ENCODE measurements around the gene LAIR2.

The LAIR2 gene

DNA sequence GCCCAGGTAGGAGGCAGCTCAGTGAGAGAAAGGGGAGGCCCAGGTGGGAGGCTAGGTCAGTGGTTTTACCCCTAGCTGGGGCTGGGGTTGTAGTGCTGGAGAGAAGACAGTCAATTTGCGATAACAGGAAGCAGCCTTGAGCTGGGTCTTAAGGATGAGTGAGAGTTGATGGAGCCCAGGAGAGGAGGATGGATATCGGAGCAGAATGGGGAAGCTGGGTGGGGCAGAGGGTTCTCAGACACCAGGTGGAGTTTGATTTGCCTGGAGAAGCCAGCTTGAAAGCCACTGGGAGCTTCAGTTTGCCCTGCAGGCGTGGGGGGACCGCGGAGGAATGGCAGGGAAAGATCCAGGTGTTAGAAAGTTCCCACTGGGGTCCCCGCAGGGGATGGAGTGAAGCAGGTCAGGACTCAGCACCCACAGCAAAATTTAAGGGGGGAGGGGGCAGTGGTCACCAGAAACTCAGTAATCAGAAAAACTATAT, 28.7 kb upstream of the LAIR2 start:
- peak overlapping the region; percentile 54 for H3K4me3 ChIP-seq (replicated peaks; ENCODE audit: low read depth, low read length)
- DNase-seq (ENCODE audit: extremely low read depth, low read depth), result no peak

DNA sequence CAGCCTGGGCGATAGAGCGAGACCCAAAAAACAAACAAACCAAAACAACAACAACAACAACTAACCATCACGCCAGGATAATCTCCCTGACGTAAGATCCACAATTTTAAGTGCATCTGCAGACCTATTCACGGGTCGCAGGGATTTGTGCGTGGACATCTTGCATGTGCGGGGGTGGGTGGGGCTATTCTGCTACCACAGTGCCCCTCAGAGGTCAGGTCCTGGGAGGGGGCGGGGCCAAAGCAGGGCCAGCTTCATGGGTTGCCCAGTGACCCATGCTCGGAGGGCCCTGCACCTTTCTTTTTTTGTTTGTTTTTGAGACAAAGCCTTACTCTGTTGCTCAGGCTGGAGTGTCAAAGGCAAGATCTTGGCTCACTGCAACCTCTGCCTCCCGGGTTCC, 26.9 kb upstream of the LAIR2 start:
- TF ChIP-seq, protein P1, sequence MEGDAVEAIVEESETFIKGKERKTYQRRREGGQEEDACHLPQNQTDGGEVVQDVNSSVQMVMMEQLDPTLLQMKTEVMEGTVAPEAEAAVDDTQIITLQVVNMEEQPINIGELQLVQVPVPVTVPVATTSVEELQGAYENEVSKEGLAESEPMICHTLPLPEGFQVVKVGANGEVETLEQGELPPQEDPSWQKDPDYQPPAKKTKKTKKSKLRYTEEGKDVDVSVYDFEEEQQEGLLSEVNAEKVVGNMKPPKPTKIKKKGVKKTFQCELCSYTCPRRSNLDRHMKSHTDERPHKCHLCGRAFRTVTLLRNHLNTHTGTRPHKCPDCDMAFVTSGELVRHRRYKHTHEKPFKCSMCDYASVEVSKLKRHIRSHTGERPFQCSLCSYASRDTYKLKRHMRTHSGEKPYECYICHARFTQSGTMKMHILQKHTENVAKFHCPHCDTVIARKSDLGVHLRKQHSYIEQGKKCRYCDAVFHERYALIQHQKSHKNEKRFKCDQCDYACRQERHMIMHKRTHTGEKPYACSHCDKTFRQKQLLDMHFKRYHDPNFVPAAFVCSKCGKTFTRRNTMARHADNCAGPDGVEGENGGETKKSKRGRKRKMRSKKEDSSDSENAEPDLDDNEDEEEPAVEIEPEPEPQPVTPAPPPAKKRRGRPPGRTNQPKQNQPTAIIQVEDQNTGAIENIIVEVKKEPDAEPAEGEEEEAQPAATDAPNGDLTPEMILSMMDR (IDR thresholded peaks at IDR 0.05; ENCODE audit: low read depth, low read length, missing control alignments), result no peak
- no peak for DNase-seq (ENCODE audit: extremely low read depth, low read depth)
- no peak overlapping the region for H3K4me3 ChIP-seq (replicated peaks; ENCODE audit: low read depth, low read length)

More for the DNA sequence above, 28.7 kb upstream of the LAIR2 start:
- TF ChIP-seq, protein P1 (IDR thresholded peaks at IDR 0.05; ENCODE audit: low read depth, low read length, missing control alignments), result no peak

DNA sequence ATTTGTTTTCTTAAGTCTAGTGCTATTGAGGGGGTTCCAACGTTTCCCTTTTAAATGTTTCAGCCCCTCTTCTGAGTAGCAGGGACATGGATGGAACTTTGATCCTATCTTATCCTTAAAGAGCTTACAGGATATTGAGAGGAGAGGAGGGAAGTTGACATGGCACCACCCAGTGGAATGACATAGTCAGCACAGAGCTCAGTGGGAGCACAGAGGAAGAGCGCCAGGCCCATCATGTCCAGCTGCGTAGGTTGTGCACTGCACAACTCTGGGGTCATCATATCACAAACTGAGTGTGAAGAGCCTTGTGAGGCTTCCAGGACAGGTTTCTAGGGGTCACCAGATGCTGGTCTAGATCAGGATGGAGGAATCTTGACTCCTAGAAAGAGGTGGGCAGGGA, 25.0 kb upstream of the LAIR2 start:
- no peak for DNase-seq (ENCODE audit: extremely low read depth, low read depth)
- TF ChIP-seq, protein P1 (IDR thresholded peaks at IDR 0.05; ENCODE audit: low read depth, low read length, missing control alignments), result peak; percentile 11
- no peak overlapping the region for H3K4me3 ChIP-seq (replicated peaks; ENCODE audit: low read depth, low read length)

DNA sequence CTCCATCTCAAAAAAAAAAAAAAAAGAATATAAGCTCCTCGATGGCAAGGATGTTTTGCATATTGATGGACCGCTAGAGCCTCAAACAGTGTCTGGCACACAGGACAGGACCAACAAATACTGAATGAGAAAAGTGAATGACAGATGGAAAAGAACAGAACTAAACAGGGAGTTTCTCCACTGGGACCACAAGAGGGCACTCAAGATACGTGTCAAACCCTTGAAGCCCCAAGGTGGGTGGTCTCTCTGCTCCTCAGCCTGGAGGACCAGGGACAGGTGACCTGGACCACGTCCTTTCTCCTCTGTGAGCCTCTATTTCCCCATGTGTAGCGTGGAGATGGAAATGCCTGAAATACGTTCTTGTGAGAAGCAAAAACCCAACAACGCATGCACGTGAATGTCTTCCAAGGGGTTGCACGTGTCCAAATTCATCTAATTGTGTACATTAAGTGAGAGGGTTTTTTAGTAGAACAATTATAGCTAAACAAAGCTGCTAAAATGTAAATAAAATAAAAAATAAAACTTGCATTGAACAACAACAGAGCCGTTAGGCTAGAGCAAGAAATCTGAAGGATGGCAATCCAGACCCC, 23.9 kb upstream of the LAIR2 start:
- no peak for DNase-seq (ENCODE audit: extremely low read depth, low read depth)
- no peak overlapping the region for H3K4me3 ChIP-seq (replicated peaks; ENCODE audit: low read depth, low read length)
- TF ChIP-seq, protein P1 (IDR thresholded peaks at IDR 0.05; ENCODE audit: low read depth, low read length, missing control alignments), result peak; percentile 70

DNA sequence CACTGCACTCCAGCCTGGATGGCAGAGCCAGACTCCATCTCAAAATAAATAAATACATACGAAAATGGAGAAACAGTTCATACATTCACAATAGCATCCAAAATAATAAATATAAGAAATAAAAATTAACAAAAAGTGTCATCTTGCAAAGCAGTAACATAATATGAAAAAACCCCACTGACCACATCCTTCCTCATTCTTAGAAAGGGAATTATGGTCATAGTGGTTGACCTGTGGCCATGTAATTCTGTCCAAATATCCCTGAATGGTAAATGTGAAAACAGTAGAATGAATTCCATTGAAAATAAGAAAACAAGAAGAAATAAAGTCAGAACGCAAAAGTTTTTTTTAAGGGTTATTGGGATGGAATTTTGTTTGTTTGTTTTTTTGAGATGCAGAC, 22.6 kb upstream of the LAIR2 start:
- no peak for DNase-seq (ENCODE audit: extremely low read depth, low read depth)
- TF ChIP-seq, protein P1 (IDR thresholded peaks at IDR 0.05; ENCODE audit: low read depth, low read length, missing control alignments), result no peak
- no peak overlapping the region for H3K4me3 ChIP-seq (replicated peaks; ENCODE audit: low read depth, low read length)

DNA sequence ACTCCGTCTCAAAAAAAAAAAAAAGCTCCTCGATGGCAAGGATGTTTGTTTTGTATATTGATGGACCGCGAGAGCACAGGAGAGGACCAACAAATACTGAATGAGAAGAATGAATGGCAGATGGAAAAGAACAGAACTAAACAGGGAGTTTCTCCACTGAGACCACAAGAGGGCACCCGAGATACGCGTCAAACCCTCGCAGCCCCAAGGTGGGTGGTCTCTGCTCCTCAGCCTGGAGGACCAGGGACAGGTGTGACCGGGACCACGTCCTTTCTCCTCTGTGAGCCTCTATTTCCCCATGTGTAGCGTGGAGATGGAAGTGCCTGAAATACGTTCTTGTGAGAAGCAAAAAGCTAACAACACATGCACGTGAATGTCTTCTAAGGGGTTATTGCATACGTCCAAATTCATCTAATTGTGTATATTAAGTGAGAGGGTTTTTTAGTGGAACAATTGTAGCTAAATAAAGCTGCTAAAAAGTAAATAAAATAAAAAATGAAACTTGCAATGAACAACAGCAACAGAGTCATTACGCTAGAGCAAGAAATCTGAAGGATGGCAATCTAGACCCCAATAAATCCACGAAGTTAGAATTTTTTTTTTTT, 21.2 kb upstream of the LAIR2 start:
- TF ChIP-seq, protein P1 (IDR thresholded peaks at IDR 0.05; ENCODE audit: low read depth, low read length, missing control alignments), result peak; percentile 78
- no peak for DNase-seq (ENCODE audit: extremely low read depth, low read depth)
- H3K4me3 ChIP-seq (replicated peaks; ENCODE audit: low read depth, low read length), result no peak overlapping the region

Data from HFF-Myc (cell line).